Esophagus (tissue), 2 donors: ENCODE results near the gene ALDH3A1. TPM values are rescaled to one million over a fixed set of nuclear protein-coding genes. Genes with fewer than 3 reads are reported as not detected.

Source experiments
- H3K27ac ChIP-seq, 2 donors: one replicate each; pipeline ENCODE4 v1.5.1; 2013; ENCODE audit warnings: low read depth in 2 of 2, mild to moderate bottlenecking in 2 of 2, inconsistent platforms in 1 of 2, low read length in 1 of 2, moderate library complexity in 1 of 2
- H3K27me3 ChIP-seq, 2 donors: one replicate each; pipeline ENCODE4 v1.6.1; 2013; ENCODE audit warnings: low read length in 2 of 2, control low read depth in 1 of 2, mild to moderate bottlenecking in 1 of 2; ENCODE audit not compliant: insufficient read depth in 2 of 2, control insufficient read depth in 1 of 2
- H3K36me3 ChIP-seq, 2 donors: one replicate each; pipeline ENCODE4 v1.6.1; 2013; ENCODE audit warnings: low read length in 1 of 2; ENCODE audit not compliant: control insufficient read depth in 2 of 2, insufficient read depth in 2 of 2
- H3K4me1 ChIP-seq, 2 donors: one replicate each; pipeline ENCODE4 v1.6.1; 2013; ENCODE audit warnings: low read length in 1 of 2; ENCODE audit not compliant: control insufficient read depth in 2 of 2, insufficient read depth in 2 of 2
- H3K4me3 ChIP-seq, 2 donors: one replicate each; pipeline ENCODE4 v1.5.1; 2013; ENCODE audit warnings: low read length in 2 of 2, mild to moderate bottlenecking in 2 of 2, low read depth in 1 of 2, moderate library complexity in 1 of 2
- H3K9me3 ChIP-seq, 2 donors: one replicate each; pipeline ENCODE4 v1.6.1; 2013; ENCODE audit warnings: mild to moderate bottlenecking in 2 of 2, low read depth in 1 of 2, low read length in 1 of 2, moderate library complexity in 1 of 2; ENCODE audit not compliant: control insufficient read depth in 2 of 2, insufficient read depth in 1 of 2
- WGBS, 2 donors: extraction: QIAGEN DNeasy Blood & Tissue Kit; methylation state at CpG; one replicate each; pipeline ENCODE4 v1.1.7; 2013; 5-methylcytosine and 5-hydroxymethylcytosine counted together
- polyA plus RNA-seq, 2 donors: library from polyadenylated mRNA; stranded (reverse); fragments of 200-250 nt; gene quantifications; one replicate each; pipeline ENCODE4 v1.2.3, GENCODE V29; 2013
- donor health status: healthy with polysubstance abuse.
- donor health status: Bipolar disorder and iron deficiency.

The ALDH3A1 gene
- polyA plus RNA-seq, 2 donors: 202 to 673 TPM

GRCh38 chr17:19717031-19717360 lies 31.1 kb downstream of the ALDH3A1 start:
- Histone ChIP-seq H3K36me3 (no peaks in the 10 kb centered on the region), H3K4me1 (peaks cover 11 to 44% of the 10 kb centered on the region in 2 donors), H3K27ac (peak overlapping the region; percentile 78 to 92), H3K4me3 (no peak overlapping the region), H3K27me3 (no peaks in the 10 kb centered on the region), H3K9me3 (no peaks in the 10 kb centered on the region)
- 72 to 77% methylated on average over 7 of the region's 7 CpGs for WGBS, 2 donors

- no peaks in the 10 kb centered on the region for H3K9me3 ChIP-seq
- no peaks in the 10 kb centered on the region for H3K27me3 ChIP-seq
- H3K36me3 ChIP-seq: no peaks in the 10 kb centered on the region
- 52 to 67% methylated on average over 13 of the region's 13 CpGs for WGBS, 2 donors
- H3K4me3 ChIP-seq: no peak within 1 kb of the TSS
- peak within 1 kb of the TSS; percentile 78 to 92 for H3K27ac ChIP-seq
- H3K4me1 ChIP-seq: peaks cover 11 to 44% of the 10 kb centered on the region in 2 donors
Measured at GRCh38 chr17:19716108-19717030, 31.7 kb downstream of the ALDH3A1 start, which contains the start of gene SLC47A2. Gene SLC47A2 (minus strand): TSS chr17:19716584. CDS start chr17:19716555, 29 bp downstream.

- Histone ChIP-seq H3K27ac (no peak overlapping the region), H3K9me3 (no peaks in the 10 kb centered on the region), H3K4me3 (no peak overlapping the region), H3K36me3 (no peaks in the 10 kb centered on the region), H3K27me3 (no peaks in the 10 kb centered on the region), H3K4me1 (peaks cover 3 to 28% of the 10 kb centered on the region in 2 donors)
- WGBS, 2 donors: 85 to 89% methylated on average over 24 to 27 of the region's 27 CpGs
Measured at GRCh38 chr17:19714542-19715411, 33.3 kb downstream of the ALDH3A1 start.

- Histone ChIP-seq H3K36me3 (no peaks in the 10 kb centered on the region), H3K4me3 (no peak overlapping the region), H3K27ac (no peak overlapping the region), H3K27me3 (no peaks in the 10 kb centered on the region), H3K4me1 (peaks cover 0 to 25% of the 10 kb centered on the region in 2 donors), H3K9me3 (no peaks in the 10 kb centered on the region)
- WGBS, 2 donors: 91% methylated on average over 28 of the region's 28 CpGs
Measured at GRCh38 chr17:19713901-19714361, 34.2 kb downstream of the ALDH3A1 start.

- Histone ChIP-seq H3K4me3 (no peak overlapping the region), H3K27me3 (no peaks in the 10 kb centered on the region), H3K4me1 (peaks cover 0 to 23% of the 10 kb centered on the region in 2 donors), H3K36me3 (no peaks in the 10 kb centered on the region), H3K9me3 (no peaks in the 10 kb centered on the region), H3K27ac (no peak overlapping the region)
- WGBS, 2 donors: 84 to 85% methylated on average over 14 to 16 of the region's 16 CpGs
Measured at GRCh38 chr17:19713462-19713861, 34.6 kb downstream of the ALDH3A1 start.

- Histone ChIP-seq H3K9me3 (no peaks in the 10 kb centered on the region), H3K4me3 (no peak overlapping the region), H3K36me3 (no peaks in the 10 kb centered on the region), H3K27ac (no peak overlapping the region), H3K27me3 (no peaks in the 10 kb centered on the region), H3K4me1 (peaks cover 0 to 24% of the 10 kb centered on the region in 2 donors)
- WGBS, 2 donors: 86 to 89% methylated on average over 12 of the region's 12 CpGs
Measured at GRCh38 chr17:19712436-19713004, 35.6 kb downstream of the ALDH3A1 start.

- no peaks in the 10 kb centered on the region for H3K36me3 ChIP-seq
- H3K9me3 ChIP-seq: no peaks in the 10 kb centered on the region
- H3K4me1 ChIP-seq: peaks cover 0 to 25% of the 10 kb centered on the region in 2 donors
- no peak overlapping the region for H3K27ac ChIP-seq
- 79 to 82% methylated on average over 3 of the region's 3 CpGs for WGBS, 2 donors
- no peak overlapping the region for H3K4me3 ChIP-seq
- H3K27me3 ChIP-seq: no peaks in the 10 kb centered on the region
Measured at GRCh38 chr17:19709841-19710240, 38.3 kb downstream of the ALDH3A1 start.

GRCh38 chr17:19708431-19709175 lies 39.5 kb downstream of the ALDH3A1 start:
- H3K36me3 ChIP-seq: no peaks in the 10 kb centered on the region
- H3K4me3 ChIP-seq: no peak overlapping the region
- peaks cover 0 to 22% of the 10 kb centered on the region in 2 donors for H3K4me1 ChIP-seq
- no peaks in the 10 kb centered on the region for H3K27me3 ChIP-seq
- no peaks in the 10 kb centered on the region for H3K9me3 ChIP-seq
- WGBS, 2 donors: 88 to 90% methylated on average over 6 of the region's 6 CpGs
- H3K27ac ChIP-seq: no peak overlapping the region
